OCI-LY7 (cell line): ENCODE data around the gene NKAPL. TPM values are rescaled to one million over a fixed set of nuclear protein-coding genes. Genes with fewer than 3 reads are reported as not detected.

Experiments used
- BruUV-seq: library from RNA; stranded (reverse); fragments of 400-500 nt; replicated peaks from 2 replicates; lab custom pipeline; 2021; lab: Mats Ljungman, UMichigan
- CTCF ChIA-PET: fragments of 300-600 bp; sonication (Branson Sonifier 250); formaldehyde crosslinking; loops from one replicate; lab custom pipeline; 2022; ENCODE audit warnings: antibody characterized with exemption; ENCODE audit not compliant: unreplicated experiment; lab: Charles Lee
- POLR2A ChIA-PET: fragments of 300-600 bp; sonication (Branson Sonifier 250); formaldehyde crosslinking; loops from one replicate; lab custom pipeline; 2022; ENCODE audit warnings: antibody characterized with exemption; lab: Charles Lee
- DNase-seq: peaks from one replicate; pipeline ENCODE4 v3.0.0-alpha.2; 2015; ENCODE audit warnings: low spot score
- H2AFZ ChIP-seq: fragments of 200-600 bp; sonication (generic), shearing (Covaris generic); 2 replicates; pipeline ENCODE4 v1.6.1; 2014; ENCODE audit warnings: mild to moderate bottlenecking, antibody characterized with exemption, low read length, moderate library complexity
- H3K27ac ChIP-seq: fragments of 200-600 bp; sonication (generic); 2 replicates; pipeline ENCODE4 v1.5.1; 2014; ENCODE audit warnings: mixed run types, low read depth, mild to moderate bottlenecking, moderate library complexity, low read length, inconsistent platforms; ENCODE audit not compliant: poor library complexity, severe bottlenecking
- H3K36me3 ChIP-seq: fragments of 200-600 bp; sonication (generic); 2 replicates; pipeline ENCODE4 v1.6.1; 2014; ENCODE audit warnings: mild to moderate bottlenecking, antibody characterized with exemption, low read length, moderate library complexity, mixed read lengths; ENCODE audit not compliant: insufficient read depth
- H3K4me1 ChIP-seq: fragments of 200-600 bp; sonication (generic); 2 replicates; pipeline ENCODE4 v1.5.1; 2014; ENCODE audit warnings: mild to moderate bottlenecking, low read length; ENCODE audit not compliant: insufficient read depth, poor library complexity, severe bottlenecking
- H3K4me2 ChIP-seq: fragments of 200-600 bp; sonication (generic); 2 replicates; pipeline ENCODE4 v1.6.1; 2014; ENCODE audit warnings: mild to moderate bottlenecking, low read length
- H3K4me3 ChIP-seq: fragments of 200-600 bp; sonication (generic); 2 replicates; pipeline ENCODE4 v1.5.1; 2014; ENCODE audit warnings: mild to moderate bottlenecking, low read depth, low read length; ENCODE audit not compliant: poor library complexity, severe bottlenecking
- H3K79me2 ChIP-seq: fragments of 200-600 bp; sonication (generic); 2 replicates; pipeline ENCODE4 v1.6.1; 2016; ENCODE audit warnings: low read depth, mild to moderate bottlenecking, low read length, moderate library complexity, mixed read lengths; ENCODE audit not compliant: insufficient read depth
- H3K9me2 ChIP-seq: fragments of 200-600 bp; sonication (generic); 2 replicates; pipeline ENCODE4 v1.6.1; 2016; ENCODE audit warnings: mild to moderate bottlenecking, low read length, mixed read lengths; ENCODE audit not compliant: insufficient read depth
- H3K9me3 ChIP-seq: fragments of 200-600 bp; sonication (generic); 2 replicates; pipeline ENCODE4 v1.6.1; 2014; ENCODE audit warnings: mild to moderate bottlenecking, mixed run types, low read length, mixed read lengths
- H4K20me1 ChIP-seq: fragments of 200-600 bp; sonication (generic); 2 replicates; pipeline ENCODE4 v1.6.1; 2014; ENCODE audit warnings: mild to moderate bottlenecking, antibody characterized with exemption, low read length, moderate library complexity, mixed read lengths; ENCODE audit not compliant: insufficient read depth
- EZH2phosphoT487 ChIP-seq: fragments of 200-600 bp; sonication (generic); IDR thresholded peaks from 2 replicates; pipeline ENCODE4 v1.6.1; 2018; ENCODE audit warnings: low read depth, borderline replicate concordance, mild to moderate bottlenecking, mixed run types, antibody characterized with exemption, low read length, moderate library complexity, mixed read lengths
- intact Hi-C: fragments of 100-400 bp; cut with micrococcal nuclease; formaldehyde crosslinking; loops from one replicate; pipeline ENCODE4 v1.10.0; 2022; ENCODE audit not compliant: unreplicated experiment
- total RNA-seq, 2 experiments: library from RNA; depleted of rRNA in 1 of 2; stranded (reverse); fragments of >200 nt in 1 of 2; shearing (Covaris generic) in 1 of 2; gene quantifications; 2 replicates each; pipeline ENCODE4 v1.2.3, GENCODE V29; 2014 to 2022
- TF ChIP-seq, protein P1 (sequence below): fragments of 200-600 bp; sonication (generic); conservative IDR thresholded peaks from 2 replicates; pipeline ENCODE4 v1.5.1; 2014; ENCODE audit warnings: mild to moderate bottlenecking, antibody characterized with exemption, low read length, moderate library complexity, mixed read lengths

Gene NKAPL
- total RNA-seq, 2 experiments from 2014 or later = not detected

DNA sequence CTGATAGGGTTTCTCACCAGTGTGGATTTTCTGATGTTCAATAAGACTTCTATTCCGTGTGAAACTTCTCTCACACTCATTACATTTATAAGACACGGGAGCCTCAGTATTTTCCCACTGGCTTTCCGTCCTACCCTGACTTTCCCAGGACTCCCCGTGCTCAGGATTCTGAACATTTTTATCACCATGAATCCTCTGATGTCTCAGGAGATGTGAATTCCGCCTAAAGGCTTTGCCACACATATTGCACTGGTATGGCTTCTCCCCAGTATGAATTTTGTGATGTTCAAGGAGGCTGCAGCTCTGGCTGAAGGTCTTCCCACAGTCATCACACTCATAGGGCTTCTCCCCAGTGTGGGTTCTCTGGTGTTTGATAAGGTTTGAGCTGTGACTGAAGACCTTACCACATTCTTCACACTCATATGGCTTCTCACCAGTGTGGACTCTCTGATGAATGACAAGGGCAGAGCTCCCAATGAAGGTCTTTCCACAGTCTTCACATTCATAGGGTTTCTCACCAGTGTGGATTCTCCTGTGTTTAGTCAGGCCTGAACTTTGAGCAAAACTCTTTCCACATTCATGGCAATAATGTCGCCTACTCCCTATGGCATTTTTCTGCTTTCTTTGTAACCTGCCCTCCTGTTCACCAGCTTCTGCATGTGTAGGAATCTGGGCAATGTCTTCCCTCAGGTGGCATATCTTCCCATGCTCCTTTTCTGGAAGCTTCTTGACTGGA is 13.7 kb upstream of the NKAPL start:
- ChIA-PET CTCF (no interaction called here), POLR2A (no interaction called here)
- no peaks in the 10 kb centered on the region for H4K20me1 ChIP-seq
- DNase-seq = no peak
- peaks cover under 1% of the 10 kb centered on the region; the same call in 1 of the 2 replicates for H3K79me2 ChIP-seq
- H3K27ac ChIP-seq = no peak overlapping the region
- peaks cover 60% of the 10 kb centered on the region for H3K36me3 ChIP-seq
- intact Hi-C loops = no loop called here
- H3K4me1 ChIP-seq = no peaks in the 10 kb centered on the region
- no peaks in the 10 kb centered on the region for H3K9me2 ChIP-seq
- TSS peak; percentile 27 for BruUV-seq
- no peak overlapping the region for H3K4me2 ChIP-seq
- H3K9me3 ChIP-seq = no peaks in the 10 kb centered on the region
- no peak for TF ChIP-seq EZH2phosphoT487
- TF ChIP-seq, protein P1, sequence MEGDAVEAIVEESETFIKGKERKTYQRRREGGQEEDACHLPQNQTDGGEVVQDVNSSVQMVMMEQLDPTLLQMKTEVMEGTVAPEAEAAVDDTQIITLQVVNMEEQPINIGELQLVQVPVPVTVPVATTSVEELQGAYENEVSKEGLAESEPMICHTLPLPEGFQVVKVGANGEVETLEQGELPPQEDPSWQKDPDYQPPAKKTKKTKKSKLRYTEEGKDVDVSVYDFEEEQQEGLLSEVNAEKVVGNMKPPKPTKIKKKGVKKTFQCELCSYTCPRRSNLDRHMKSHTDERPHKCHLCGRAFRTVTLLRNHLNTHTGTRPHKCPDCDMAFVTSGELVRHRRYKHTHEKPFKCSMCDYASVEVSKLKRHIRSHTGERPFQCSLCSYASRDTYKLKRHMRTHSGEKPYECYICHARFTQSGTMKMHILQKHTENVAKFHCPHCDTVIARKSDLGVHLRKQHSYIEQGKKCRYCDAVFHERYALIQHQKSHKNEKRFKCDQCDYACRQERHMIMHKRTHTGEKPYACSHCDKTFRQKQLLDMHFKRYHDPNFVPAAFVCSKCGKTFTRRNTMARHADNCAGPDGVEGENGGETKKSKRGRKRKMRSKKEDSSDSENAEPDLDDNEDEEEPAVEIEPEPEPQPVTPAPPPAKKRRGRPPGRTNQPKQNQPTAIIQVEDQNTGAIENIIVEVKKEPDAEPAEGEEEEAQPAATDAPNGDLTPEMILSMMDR = no peak
- H3K4me3 ChIP-seq = no peak overlapping the region
- no peak overlapping the region for H2AFZ ChIP-seq

DNA sequence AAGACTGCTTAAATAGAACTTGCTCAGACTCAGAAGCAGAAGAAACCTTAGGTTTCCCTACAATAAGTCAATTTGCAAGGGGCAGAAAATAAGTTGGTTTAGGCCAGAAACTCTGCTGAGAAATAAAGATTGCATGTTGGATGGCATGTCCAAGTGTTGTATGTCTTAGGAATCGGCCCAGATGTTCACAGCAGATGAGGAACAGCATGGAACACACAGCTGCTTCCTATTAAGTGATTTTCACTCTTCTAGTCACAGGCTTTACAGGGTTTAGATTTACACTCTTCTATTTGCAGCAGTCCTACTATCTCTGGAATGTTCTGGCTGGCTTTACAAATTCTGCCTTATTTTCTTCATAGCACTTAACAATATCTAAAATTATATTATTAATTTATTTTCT is 10.2 kb upstream of the NKAPL start:
- DNase-seq = no peak
- Histone ChIP-seq H3K4me2 (no peak overlapping the region), H3K4me3 (no peak overlapping the region), H3K4me1 (peaks cover 21% of the 10 kb centered on the region), H3K9me3 (peaks cover 4% of the 10 kb centered on the region; the same call in 1 of the 2 replicates), H3K27ac (no peak overlapping the region), H2AFZ (no peak overlapping the region), H4K20me1 (0 out of 2 replicates have a peak, but pooled peaks cover 4% of the 10 kb centered on the region), H3K36me3 (peaks cover 55% of the 10 kb centered on the region), H3K9me2 (no peaks in the 10 kb centered on the region), H3K79me2 (peaks cover 16% of the 10 kb centered on the region)
- BruUV-seq = no TSS peak
- TF ChIP-seq EZH2phosphoT487 = no peak
- TF ChIP-seq, protein P1 = no peak
- POLR2A ChIA-PET = interaction anchor here (0.6 kb wide), 1 partner anchor 32 kb away, joined by 5 read pairs; no protein-coding TSS in a partner anchor
- CTCF ChIA-PET = no interaction called here
- intact Hi-C loops = no loop called here

DNA sequence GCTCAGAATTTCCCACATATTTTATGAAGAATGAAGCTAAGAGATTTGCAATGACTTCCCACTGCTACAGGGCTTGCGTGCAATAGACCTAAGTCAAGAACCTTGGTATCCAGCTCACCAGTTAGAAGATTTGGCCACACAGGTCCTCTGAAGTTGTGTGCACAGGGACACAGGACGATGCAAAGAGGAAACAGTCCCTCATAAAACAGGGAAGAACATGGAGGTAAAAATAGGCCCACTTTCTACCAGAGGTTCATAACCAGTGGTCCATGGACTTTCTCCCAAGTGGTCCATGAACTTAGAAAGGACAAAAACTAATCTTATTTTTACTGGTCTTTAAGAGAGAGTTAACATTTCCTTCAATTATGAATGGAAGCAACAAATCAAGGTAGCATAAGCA is 8.3 kb upstream of the NKAPL start:
- ChIA-PET POLR2A (interaction anchor here (0.7 to 1.4 kb wide), 4 partner anchors 21 to 119 kb away, joined by 3 to 4 read pairs (median 4); partner anchors contain the start of gene PGBD1), CTCF (no interaction called here)
- BruUV-seq = no TSS peak
- Histone ChIP-seq H4K20me1 (0 out of 2 replicates have a peak, but pooled peaks cover 4% of the 10 kb centered on the region), H3K79me2 (peaks cover 16% of the 10 kb centered on the region), H3K36me3 (peaks cover 36% of the 10 kb centered on the region), H3K9me3 (peaks cover 4% of the 10 kb centered on the region; the same call in 1 of the 2 replicates), H3K27ac (no peak overlapping the region), H3K4me2 (peak overlapping the region; percentile 83), H2AFZ (no peak overlapping the region), H3K9me2 (no peaks in the 10 kb centered on the region), H3K4me1 (peaks cover 21% of the 10 kb centered on the region), H3K4me3 (peak overlapping the region; percentile 99)
- no peak for TF ChIP-seq EZH2phosphoT487
- TF ChIP-seq, protein P1 = no peak
- DNase-seq = no peak
- intact Hi-C loops = loop anchor here (5.0 kb wide), 1 partner anchor 102 kb away; no protein-coding TSS in a partner anchor
